Measurements from ENCODE around the gene PXN. TPM values are rescaled to one million over a fixed set of nuclear protein-coding genes. Genes with fewer than 3 reads are reported as not detected.

The PXN gene
- total and polyA plus RNA-seq, 2 of the 13 experiments (the other 11 are each of a cell fraction or from before 2014, with no cell fraction given): 13.6 to 14.2 TPM

DNA sequence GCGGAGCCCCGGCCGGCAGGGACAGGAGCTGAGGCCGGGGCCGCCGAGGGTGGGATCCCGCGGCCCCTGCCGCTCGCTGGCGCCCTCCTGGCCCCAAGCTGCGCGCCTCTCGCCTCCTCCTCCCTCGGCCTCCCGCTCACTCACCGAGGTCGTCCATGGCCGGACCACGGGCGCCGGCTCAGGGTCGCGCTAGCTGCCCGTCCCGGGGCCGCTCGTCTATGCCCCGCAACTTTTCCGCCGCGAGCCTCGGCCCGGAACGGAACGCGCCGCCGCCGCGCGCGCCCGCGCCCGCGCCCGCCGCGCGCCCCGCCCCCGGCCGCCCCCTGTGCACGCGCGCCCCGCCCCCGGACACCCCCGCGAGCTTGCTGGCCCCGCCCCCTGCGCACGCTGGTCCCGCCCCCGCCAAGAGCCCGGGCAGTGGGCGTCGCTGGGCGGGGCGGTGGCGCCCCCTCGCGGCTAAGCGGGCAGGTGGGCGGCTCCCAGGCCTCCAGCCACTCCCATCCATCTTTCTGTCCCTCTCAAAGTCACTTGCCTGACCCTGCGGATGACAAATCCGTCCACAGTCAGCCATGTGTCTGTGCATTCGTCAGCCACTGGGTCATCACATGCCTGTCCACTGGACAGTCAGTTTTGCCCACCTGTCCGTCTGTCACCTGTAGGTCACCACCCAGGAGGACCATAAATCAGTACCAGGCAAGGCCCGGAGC lies at the start of gene PXN (continued):
- TF ChIP-seq, protein P1, sequence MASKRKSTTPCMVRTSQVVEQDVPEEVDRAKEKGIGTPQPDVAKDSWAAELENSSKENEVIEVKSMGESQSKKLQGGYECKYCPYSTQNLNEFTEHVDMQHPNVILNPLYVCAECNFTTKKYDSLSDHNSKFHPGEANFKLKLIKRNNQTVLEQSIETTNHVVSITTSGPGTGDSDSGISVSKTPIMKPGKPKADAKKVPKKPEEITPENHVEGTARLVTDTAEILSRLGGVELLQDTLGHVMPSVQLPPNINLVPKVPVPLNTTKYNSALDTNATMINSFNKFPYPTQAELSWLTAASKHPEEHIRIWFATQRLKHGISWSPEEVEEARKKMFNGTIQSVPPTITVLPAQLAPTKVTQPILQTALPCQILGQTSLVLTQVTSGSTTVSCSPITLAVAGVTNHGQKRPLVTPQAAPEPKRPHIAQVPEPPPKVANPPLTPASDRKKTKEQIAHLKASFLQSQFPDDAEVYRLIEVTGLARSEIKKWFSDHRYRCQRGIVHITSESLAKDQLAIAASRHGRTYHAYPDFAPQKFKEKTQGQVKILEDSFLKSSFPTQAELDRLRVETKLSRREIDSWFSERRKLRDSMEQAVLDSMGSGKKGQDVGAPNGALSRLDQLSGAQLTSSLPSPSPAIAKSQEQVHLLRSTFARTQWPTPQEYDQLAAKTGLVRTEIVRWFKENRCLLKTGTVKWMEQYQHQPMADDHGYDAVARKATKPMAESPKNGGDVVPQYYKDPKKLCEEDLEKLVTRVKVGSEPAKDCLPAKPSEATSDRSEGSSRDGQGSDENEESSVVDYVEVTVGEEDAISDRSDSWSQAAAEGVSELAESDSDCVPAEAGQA (IDR thresholded peaks at IDR 0.05; ENCODE audit: low read depth): peak; percentile 42; the same call in 1 of the 2 replicates
- TF ChIP-seq, protein P1 (CRISPR knock-in tag; IDR thresholded peaks at IDR 0.05; ENCODE audit: borderline replicate concordance): no peak
- TF ChIP-seq ZNF124 (CRISPR knock-in tag; IDR thresholded peaks at IDR 0.05) (no peak), ZNF777 (CRISPR knock-in tag; IDR thresholded peaks at IDR 0.05) (peak; percentile 67; the same call in 1 of the 2 replicates), GMEB1 (CRISPR knock-in tag; IDR thresholded peaks at IDR 0.05; ENCODE audit: borderline replicate concordance) (peak; percentile 44; the same call in 1 of the 2 replicates), HNF4G (IDR thresholded peaks at IDR 0.05; ENCODE audit: borderline replicate concordance, low read depth, low read length) (no peak), HNF4G (CRISPR knock-in tag; IDR thresholded peaks at IDR 0.05; ENCODE audit: borderline replicate concordance, low read depth) (no peak), ZFP90 (CRISPR knock-in tag; IDR thresholded peaks at IDR 0.05; ENCODE audit: borderline replicate concordance) (no peak), KDM1A (CRISPR knock-in tag; IDR thresholded peaks at IDR 0.05) (0 out of 2 replicates have a peak, but pooled peaks have one; percentile 24), REXO4 (CRISPR knock-in tag; IDR thresholded peaks at IDR 0.05; ENCODE audit: borderline replicate concordance) (no peak), ZBTB21 (CRISPR knock-in tag; IDR thresholded peaks at IDR 0.05) (no peak), PPARG (CRISPR knock-in tag; conservative IDR thresholded peaks at IDR 0.05) (no peak), SOX6 (IDR thresholded peaks at IDR 0.05) (no peak), SOX6 (CRISPR knock-in tag; IDR thresholded peaks at IDR 0.05) (peak; percentile 68), SSRP1 (CRISPR knock-in tag; IDR thresholded peaks at IDR 0.05) (no peak), TCF7 (IDR thresholded peaks at IDR 0.05; ENCODE audit: low read depth) (no peak)
- TF ChIP-seq, protein P2, sequence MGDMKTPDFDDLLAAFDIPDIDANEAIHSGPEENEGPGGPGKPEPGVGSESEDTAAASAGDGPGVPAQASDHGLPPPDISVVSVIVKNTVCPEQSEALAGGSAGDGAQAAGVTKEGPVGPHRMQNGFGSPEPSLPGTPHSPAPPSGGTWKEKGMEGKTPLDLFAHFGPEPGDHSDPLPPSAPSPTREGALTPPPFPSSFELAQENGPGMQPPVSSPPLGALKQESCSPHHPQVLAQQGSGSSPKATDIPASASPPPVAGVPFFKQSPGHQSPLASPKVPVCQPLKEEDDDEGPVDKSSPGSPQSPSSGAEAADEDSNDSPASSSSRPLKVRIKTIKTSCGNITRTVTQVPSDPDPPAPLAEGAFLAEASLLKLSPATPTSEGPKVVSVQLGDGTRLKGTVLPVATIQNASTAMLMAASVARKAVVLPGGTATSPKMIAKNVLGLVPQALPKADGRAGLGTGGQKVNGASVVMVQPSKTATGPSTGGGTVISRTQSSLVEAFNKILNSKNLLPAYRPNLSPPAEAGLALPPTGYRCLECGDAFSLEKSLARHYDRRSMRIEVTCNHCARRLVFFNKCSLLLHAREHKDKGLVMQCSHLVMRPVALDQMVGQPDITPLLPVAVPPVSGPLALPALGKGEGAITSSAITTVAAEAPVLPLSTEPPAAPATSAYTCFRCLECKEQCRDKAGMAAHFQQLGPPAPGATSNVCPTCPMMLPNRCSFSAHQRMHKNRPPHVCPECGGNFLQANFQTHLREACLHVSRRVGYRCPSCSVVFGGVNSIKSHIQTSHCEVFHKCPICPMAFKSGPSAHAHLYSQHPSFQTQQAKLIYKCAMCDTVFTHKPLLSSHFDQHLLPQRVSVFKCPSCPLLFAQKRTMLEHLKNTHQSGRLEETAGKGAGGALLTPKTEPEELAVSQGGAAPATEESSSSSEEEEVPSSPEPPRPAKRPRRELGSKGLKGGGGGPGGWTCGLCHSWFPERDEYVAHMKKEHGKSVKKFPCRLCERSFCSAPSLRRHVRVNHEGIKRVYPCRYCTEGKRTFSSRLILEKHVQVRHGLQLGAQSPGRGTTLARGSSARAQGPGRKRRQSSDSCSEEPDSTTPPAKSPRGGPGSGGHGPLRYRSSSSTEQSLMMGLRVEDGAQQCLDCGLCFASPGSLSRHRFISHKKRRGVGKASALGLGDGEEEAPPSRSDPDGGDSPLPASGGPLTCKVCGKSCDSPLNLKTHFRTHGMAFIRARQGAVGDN (CRISPR knock-in tag; IDR thresholded peaks at IDR 0.05): peak; percentile 75

Data from HepG2 (cell line).